Activated CD4-positive, alpha-beta memory T cell treated with anti-CD3 and anti-CD28 coated beads, Interleukin-2, amount 10 ng/mL, durations not matched to agents 7 days and 5 days (primary cell): ENCODE measurements around the gene WBP2. TPM values are rescaled to one million over a fixed set of nuclear protein-coding genes. Genes with fewer than 3 reads are reported as not detected.
"Not testable (repeated sequence)": the region's sequence is repeated elsewhere in the genome, so short reads cannot be mapped to it uniquely, and the experiment has no call there.

Source experiments
- CTCF ChIA-PET: fragments of 350-600 bp; sonication (Branson Sonifier 250); formaldehyde crosslinking; loops from one replicate; lab custom pipeline; 2021; ENCODE audit warnings: antibody characterized with exemption, inconsistent platforms; lab: Charles Lee
- POLR2A ChIA-PET: fragments of 350-600 bp; sonication (Branson Sonifier 250); formaldehyde crosslinking; loops from one replicate; lab custom pipeline; 2021; ENCODE audit warnings: antibody characterized with exemption; lab: Charles Lee
- DNase-seq: peaks from one replicate; pipeline ENCODE4 v3.0.0-alpha.2; 2020
- H3K27ac Mint-ChIP-seq: one replicate; pipeline ENCODE4 v1.8.0; 2021; ENCODE audit warnings: mild to moderate bottlenecking, mixed read lengths
- H3K27me3 Mint-ChIP-seq: one replicate; pipeline ENCODE4 v1.8.0; 2021; ENCODE audit warnings: mixed read lengths
- H3K36me3 Mint-ChIP-seq: one replicate; pipeline ENCODE4 v1.8.0; 2021; ENCODE audit warnings: low read depth, mixed read lengths
- H3K4me1 Mint-ChIP-seq: one replicate; pipeline ENCODE4 v1.8.0; 2021; ENCODE audit warnings: mixed read lengths
- H3K4me3 Mint-ChIP-seq: one replicate; pipeline ENCODE4 v1.8.0; 2021; ENCODE audit warnings: mild to moderate bottlenecking, mixed read lengths
- H3K9me3 Mint-ChIP-seq: one replicate; pipeline ENCODE4 v1.8.0; 2021; ENCODE audit warnings: mixed read lengths
- total RNA-seq, 2 experiments: library from RNA; stranded (reverse); gene quantifications; one replicate each; pipeline ENCODE4 v1.2.3, GENCODE V29; 2021

Gene WBP2
- total RNA-seq, 2 experiments from 2014 or later, result 107 to 114 TPM

DNA sequence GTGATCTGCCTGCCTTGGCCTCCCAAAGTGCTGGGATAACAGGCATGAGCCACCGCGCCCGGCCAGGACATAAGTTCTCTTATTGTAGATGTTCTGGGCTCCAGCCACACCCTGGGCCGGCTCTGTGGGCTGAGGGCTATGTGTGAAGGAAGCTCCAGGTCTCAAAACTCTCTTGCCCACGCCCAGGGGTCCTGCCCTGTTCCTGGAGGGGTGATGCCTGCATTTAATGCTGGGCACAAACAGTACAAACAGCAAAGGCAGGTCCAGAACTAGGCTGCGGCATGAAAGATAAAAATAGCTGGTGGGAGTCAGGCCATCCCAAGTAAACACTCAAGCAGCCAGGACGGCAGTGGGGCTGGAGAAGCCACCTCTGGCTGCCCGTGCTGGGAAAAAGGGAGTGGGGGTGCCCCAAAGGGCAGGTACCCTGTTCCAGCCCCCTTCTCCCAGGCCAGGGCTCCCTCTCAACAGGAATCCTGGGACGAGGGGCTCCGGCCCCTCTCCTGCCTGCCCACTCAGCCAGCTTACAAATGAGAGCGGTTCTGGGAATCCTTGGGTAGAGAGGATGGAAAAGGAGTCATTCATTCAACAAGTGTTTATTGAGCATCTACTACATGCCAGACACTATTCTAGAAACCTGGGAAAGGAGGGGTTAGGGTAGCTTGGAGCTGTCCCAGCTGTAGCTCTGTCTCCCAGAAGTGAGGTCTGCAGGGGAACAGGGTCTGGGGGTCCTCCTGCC is 18.6 kb upstream of the WBP2 start:
- ChIA-PET CTCF (interaction anchor here (0.6 to 7.5 kb wide), 6 partner anchors 9 to 32 kb away, joined by 3 to 91 read pairs (median 7); partner anchors contain the start of genes TRIM65 and WBP2), POLR2A (interaction anchor here (0.7 to 12.6 kb wide), 12 partner anchors 9 to 97 kb away, joined by 3 to 221 read pairs (median 6); partner anchors contain the start of genes MRPL38, TRIM65, UNC13D and UNK)
- H3K4me3 Mint-ChIP-seq, result no peak overlapping the region
- DNase-seq, result no peak
- H3K9me3 Mint-ChIP-seq, result no peaks in the 10 kb centered on the region
- H3K36me3 Mint-ChIP-seq, result peaks cover 25% of the 10 kb centered on the region
- peak overlapping the region; percentile 96 for H3K27ac Mint-ChIP-seq
- H3K4me1 Mint-ChIP-seq, result peaks cover 53% of the 10 kb centered on the region
- peaks cover 2% of the 10 kb centered on the region for H3K27me3 Mint-ChIP-seq

DNA sequence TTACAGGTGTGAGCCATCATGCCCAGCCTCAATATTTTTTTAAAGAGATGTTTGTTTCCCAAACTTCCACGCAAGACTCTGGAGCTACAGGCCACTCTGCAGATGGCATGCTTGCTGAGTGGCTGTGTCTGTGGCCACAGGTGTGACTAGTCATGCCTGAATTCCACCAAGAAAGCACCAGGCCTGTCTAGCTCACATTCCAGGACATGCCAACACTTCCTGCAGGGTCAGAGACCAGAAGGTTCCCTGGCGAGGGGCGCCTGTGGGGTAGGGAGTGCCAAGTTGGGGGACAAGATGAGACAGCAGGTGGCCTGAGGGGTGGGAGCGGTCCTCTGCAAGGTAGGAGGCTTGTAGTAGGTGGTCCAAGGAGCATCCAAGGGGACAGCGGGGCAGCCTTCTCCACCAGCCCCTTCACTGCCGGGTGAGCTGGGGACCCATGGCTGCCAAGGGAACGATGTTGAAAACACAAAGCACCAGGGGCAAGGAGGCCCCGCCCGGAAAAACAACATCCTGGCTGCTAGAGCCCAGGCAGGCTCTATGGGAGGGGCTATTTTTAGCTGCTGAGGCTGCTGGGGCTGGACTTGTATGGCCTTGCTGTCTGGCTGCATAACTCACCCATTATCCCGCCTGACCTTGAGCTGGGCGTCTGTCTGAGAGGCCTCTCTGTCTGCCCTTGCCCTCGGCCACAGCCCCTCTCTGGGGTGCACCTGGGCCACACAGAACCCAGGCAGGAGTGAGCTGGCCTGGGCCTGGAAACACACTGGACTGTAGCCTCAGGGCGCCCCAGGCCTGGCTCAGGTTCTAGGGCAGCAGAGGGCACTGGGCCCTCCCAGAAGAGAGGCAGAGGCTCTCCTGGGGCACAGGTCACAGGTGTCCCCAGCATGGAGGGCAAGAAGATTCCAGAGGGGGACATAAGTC is 17.6 kb upstream of the WBP2 start:
- ChIA-PET CTCF (interaction anchor here (0.5 to 7.5 kb wide), 12 partner anchors 10 to 119 kb away, joined by 3 to 91 read pairs (median 4); partner anchors contain the start of genes TRIM65 and WBP2), POLR2A (interaction anchor here (0.7 to 12.6 kb wide), 15 partner anchors 8 to 98 kb away, joined by 3 to 221 read pairs (median 5); partner anchors contain the start of genes MRPL38, TRIM65, UNC13D and UNK)
- Mint-ChIP-seq H3K9me3 (no peaks in the 10 kb centered on the region), H3K36me3 (peaks cover 24% of the 10 kb centered on the region), H3K4me3 (peak overlapping the region; percentile 24), H3K27me3 (no peaks in the 10 kb centered on the region), H3K4me1 (peaks cover 50% of the 10 kb centered on the region), H3K27ac (peak overlapping the region; percentile 96)
- DNase-seq, result peak; percentile 86

DNA sequence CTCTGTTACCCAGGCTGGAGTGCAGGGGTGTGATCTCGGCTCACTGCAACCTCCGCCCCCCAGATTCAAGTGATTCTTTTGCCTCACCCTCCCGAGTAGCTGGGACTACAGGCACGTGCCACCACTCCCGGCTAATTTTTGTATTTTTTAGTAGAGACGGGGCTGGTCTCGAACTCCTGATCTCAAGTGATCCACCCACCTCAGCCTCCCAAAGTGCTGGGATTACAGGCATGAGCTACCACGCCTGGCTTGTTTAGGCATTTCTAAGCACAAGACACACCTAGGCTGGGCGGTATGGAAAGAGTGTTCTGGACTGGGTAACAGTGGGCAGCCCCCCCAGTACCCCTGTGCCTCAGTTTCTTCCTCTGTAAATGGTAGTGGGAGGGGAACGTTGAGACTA is 15.1 kb upstream of the WBP2 start:
- H3K4me1 Mint-ChIP-seq, result peaks cover 33% of the 10 kb centered on the region
- not testable (repeated sequence) for H3K9me3 Mint-ChIP-seq, H3K4me3 Mint-ChIP-seq, H3K27ac Mint-ChIP-seq, H3K27me3 Mint-ChIP-seq, DNase-seq, H3K36me3 Mint-ChIP-seq
- ChIA-PET POLR2A (interaction anchor here (12.6 kb wide), 1 partner anchor 12 kb away, joined by 221 read pairs; the partner anchor contains the start of gene WBP2), CTCF (interaction anchor here (7.5 kb wide), 1 partner anchor 10 kb away, joined by 91 read pairs; no protein-coding TSS in a partner anchor)

DNA sequence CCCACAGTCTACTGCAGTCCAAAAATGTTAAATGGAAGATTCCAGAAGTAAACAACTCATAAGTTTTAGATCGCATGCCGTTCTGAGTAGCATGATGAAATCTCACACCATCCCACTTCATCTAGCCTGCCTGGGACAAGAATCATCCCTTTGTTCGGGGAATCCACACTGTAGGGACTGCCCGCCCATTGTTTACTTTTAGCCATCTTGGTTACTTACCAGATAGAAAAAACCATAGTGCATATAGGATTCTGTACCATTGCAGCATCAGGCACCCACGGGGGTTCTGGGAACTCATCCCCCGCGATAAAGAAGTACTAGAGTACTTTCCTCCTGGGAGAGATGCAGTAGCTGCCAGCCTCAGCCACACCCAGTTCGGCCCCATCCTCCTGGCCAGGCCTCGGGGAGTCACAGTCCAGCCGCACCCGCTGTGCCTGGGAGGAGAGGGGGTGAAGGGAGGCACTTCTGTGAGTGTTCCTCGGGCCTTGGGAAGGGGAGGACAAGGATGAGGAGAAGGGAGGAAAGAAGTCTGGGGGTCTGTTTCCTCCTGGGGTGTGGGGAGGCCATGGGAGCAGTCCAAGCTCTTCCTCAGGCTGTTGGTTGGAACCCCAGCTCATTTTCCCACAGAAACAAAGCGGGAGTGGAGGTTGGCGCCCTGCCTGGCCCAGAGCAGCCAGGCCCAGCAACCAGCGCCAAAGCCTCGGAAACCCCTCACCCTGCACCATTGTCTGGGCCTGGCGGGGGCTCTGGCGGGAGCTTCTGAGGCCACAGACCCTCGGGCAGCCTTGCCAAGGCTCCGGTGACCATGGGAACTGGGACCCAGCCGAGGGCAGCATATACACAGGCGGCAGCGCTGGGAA is 14.4 kb upstream of the WBP2 start:
- no peak overlapping the region for H3K27ac Mint-ChIP-seq

DNA sequence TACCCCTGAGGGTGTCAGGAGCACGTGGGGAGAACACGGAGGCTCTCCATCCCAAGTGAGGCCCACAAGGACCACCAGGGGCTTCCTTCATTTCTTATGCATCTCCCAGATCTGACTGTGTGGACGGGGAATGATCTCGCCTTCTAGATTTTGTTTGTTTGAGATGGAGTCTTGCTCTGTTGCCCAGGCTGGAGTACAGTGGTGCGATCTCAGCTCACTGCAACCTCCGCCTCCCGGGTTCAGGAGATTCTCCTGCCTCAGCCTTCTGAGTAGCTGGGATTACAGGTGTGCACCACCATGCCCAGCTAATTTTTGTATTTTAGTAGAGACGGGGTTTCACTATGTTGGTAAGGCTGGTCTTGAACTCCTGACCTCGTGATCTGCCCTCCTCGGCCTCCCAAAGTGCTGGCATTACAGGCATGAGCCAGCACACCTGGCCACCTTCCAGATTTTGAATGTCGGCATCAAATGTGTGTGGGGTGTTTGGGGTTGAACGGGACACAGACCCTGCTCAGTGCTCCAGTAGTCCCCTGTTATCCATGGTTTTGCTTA is 13.7 kb upstream of the WBP2 start:
- POLR2A ChIA-PET, result interaction anchor here (12.6 kb wide), 1 partner anchor 10 kb away, joined by 221 read pairs; the partner anchor contains the start of gene WBP2
- H3K4me3 Mint-ChIP-seq, H3K9me3 Mint-ChIP-seq, H3K36me3 Mint-ChIP-seq, CTCF ChIA-PET, H3K27ac Mint-ChIP-seq, H3K27me3 Mint-ChIP-seq, DNase-seq: not testable (repeated sequence)
- peaks cover 40% of the 10 kb centered on the region for H3K4me1 Mint-ChIP-seq

More for the DNA sequence above, 14.4 kb upstream of the WBP2 start:
- Mint-ChIP-seq H3K4me3 (no peak overlapping the region), H3K9me3 (no peaks in the 10 kb centered on the region), H3K36me3 (peaks cover 7% of the 10 kb centered on the region), H3K4me1 (peaks cover 35% of the 10 kb centered on the region), H3K27me3 (no peaks in the 10 kb centered on the region)
- ChIA-PET POLR2A (interaction anchor here (12.6 kb wide), 1 partner anchor 11 kb away, joined by 221 read pairs; the partner anchor contains the start of gene WBP2), CTCF (interaction anchor here (7.5 kb wide), 1 partner anchor 9 kb away, joined by 91 read pairs; no protein-coding TSS in a partner anchor)
- no peak for DNase-seq

DNA sequence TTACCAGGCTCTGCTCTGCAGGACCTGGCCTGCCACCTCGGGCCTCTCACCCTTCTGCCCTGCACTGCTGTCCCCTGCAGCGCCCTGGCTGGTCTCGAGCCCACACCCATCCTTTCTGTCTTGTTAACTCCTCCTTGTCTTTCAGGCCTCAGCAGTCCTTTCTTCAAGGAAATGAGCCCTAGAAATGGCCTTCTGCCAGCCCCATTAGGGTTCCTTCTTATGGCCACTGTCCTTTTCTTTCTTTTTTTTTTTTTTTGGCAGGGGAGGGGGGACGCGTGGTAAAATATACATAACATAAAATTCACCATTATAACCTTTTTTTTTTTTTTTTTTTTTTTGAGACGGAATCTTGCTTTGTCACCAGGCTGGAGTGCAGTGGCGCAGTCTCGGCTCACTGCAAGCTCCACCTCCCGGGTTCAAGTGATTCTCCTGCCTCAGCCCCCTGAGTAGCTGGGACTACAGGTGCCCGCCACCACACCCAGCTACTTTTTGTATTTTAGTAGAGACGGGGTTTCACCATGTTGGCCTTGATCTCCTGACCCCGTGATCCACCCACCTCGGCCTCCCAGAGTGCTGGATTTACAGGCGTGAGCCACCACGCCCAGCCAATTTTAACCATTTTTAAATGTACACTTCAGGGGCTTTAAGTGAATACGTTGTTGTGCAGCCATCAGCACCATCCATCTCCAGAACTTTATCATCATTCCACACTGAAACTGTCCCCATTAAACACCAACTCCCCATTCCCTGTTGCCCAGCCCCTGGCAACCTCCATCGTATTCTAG is 10.5 kb upstream of the WBP2 start:
- DNase-seq, H3K27me3 Mint-ChIP-seq, H3K36me3 Mint-ChIP-seq, H3K9me3 Mint-ChIP-seq, H3K4me3 Mint-ChIP-seq: not testable (repeated sequence)
- ChIA-PET POLR2A (interaction anchor here (0.9 to 2.2 kb wide), 10 partner anchors 7 to 86 kb away, joined by 3 to 28 read pairs (median 6); partner anchors contain the start of genes TRIM47, TRIM65 and WBP2), CTCF (interaction anchor here (0.7 to 2.0 kb wide), 7 partner anchors 10 to 118 kb away, joined by 3 to 11 read pairs (median 4); partner anchors contain the start of genes TRIM47 and WBP2)
- Mint-ChIP-seq H3K4me1 (peaks cover 28% of the 10 kb centered on the region), H3K27ac (peak overlapping the region; percentile 89)

DNA sequence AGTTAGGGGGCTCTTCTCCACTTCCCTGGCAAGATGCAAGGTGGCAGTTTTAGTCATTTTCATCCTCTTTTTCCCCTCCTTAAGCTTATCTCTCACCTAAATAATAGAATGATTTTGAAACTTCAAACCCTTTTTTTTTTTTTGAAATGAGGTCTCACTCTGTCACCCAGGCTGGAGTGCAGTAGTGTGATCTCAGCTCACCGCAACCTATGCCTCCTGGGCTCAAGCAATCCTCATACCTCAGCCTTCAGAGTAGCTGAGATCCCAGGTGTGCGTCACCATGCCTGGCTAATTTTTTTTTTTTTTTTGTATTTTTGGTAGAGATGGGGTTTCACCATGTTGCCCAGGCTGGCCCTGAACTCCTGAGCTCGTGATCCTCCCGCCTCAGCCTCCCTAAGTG is 9.8 kb upstream of the WBP2 start:
- not testable (repeated sequence) for H3K27me3 Mint-ChIP-seq, H3K9me3 Mint-ChIP-seq, H3K36me3 Mint-ChIP-seq
- Mint-ChIP-seq H3K4me3 (peak overlapping the region; percentile 43), H3K27ac (peak overlapping the region; percentile 89), H3K4me1 (peaks cover 28% of the 10 kb centered on the region)
- CTCF ChIA-PET, result interaction anchor here (0.7 to 2.0 kb wide), 10 partner anchors 10 to 117 kb away, joined by 3 to 11 read pairs (median 4); partner anchors contain the start of genes TRIM47 and WBP2
- POLR2A ChIA-PET, result interaction anchor here (0.9 to 2.2 kb wide), 11 partner anchors 8 to 380 kb away, joined by 3 to 28 read pairs (median 6); partner anchors contain the start of genes TRIM47, TRIM65 and WBP2
- DNase-seq, result peak; percentile 38

DNA sequence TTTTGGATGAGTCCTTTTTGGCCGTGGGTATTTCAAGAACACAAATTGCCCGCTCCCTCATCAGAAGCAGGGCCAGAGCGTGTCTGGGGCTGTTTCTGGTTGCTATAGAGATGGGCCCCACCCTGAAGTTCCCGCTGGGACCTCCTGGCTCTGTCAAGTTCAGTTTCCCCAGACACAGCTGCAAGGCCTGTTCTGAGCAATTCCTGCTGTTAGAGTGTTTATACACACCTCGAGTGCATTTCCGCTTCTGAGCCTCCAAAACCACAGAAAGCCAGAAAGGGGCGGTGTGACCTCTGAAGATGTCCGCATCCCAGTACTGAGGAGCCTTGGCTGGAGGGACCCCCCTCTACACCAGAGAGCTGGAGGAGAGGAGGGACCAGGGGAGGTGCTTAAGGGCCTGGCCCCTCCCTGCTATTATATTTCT is 9.3 kb upstream of the WBP2 start:
- POLR2A ChIA-PET, result interaction anchor here (0.9 to 2.2 kb wide), 11 partner anchors 8 to 381 kb away, joined by 3 to 28 read pairs (median 6); partner anchors contain the start of genes TRIM47, TRIM65 and WBP2
- CTCF ChIA-PET, result interaction anchor here (0.7 to 2.0 kb wide), 9 partner anchors 9 to 117 kb away, joined by 3 to 11 read pairs (median 4); partner anchors contain the start of genes TRIM47 and WBP2
- Mint-ChIP-seq H3K27me3 (no peaks in the 10 kb centered on the region), H3K9me3 (no peaks in the 10 kb centered on the region), H3K27ac (peak overlapping the region; percentile 89), H3K4me1 (peaks cover 29% of the 10 kb centered on the region), H3K4me3 (peak overlapping the region; percentile 43), H3K36me3 (no peaks in the 10 kb centered on the region)
- peak; percentile 76 for DNase-seq

DNA sequence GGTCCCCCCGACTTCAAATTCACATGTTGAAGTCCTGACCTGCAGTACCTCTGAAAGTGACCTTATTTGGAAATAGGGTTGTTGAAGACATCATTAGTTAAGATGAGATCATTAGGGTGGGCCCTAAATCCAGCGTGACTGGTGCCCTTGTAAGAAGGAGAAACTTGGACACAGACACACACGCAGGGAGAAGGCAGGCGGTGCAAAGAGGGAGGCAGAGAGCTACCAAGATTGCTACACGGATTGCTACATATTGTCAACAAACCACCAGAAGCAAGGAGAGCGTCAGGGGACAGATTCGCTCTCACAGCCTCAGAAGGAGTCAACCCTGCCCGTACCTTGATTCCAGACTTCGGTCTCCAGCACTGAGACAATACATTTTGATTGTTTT is 6.8 kb upstream of the WBP2 start:
- no peak overlapping the region for H3K27ac Mint-ChIP-seq
- ChIA-PET POLR2A (interaction anchor here (1.1 to 10.2 kb wide), 5 partner anchors 13 to 97 kb away, joined by 3 to 221 read pairs (median 5); partner anchors contain the start of genes GALK1 and TRIM47), CTCF (interaction anchor here (1.1 to 8.8 kb wide), 11 partner anchors 11 to 100 kb away, joined by 3 to 91 read pairs (median 5); partner anchors contain the start of genes TRIM47 and UNC13D)
- no peaks in the 10 kb centered on the region for H3K27me3 Mint-ChIP-seq
- no peaks in the 10 kb centered on the region for H3K36me3 Mint-ChIP-seq
- DNase-seq, result no peak
- peaks cover 47% of the 10 kb centered on the region for H3K4me1 Mint-ChIP-seq
- H3K4me3 Mint-ChIP-seq, result no peak overlapping the region
- H3K9me3 Mint-ChIP-seq, result no peaks in the 10 kb centered on the region

DNA sequence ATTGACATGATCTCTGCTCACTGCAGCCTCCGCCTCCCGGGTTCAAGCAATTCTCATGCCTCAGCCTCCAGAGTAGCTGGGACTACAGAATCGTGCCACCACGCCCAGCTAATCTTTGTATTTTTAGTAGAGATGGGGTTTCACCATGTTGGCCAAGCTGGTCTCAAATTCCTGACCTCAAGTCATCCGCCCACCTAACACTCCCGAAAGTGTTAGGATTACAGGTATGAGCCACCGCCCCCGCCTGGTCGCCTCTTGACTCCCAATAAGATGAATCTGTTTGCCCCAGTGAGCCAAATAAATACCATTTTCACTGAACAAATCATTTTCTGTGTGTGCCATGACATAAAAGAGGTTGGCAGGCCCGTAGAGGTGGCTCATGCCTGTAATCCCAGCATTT is 4.2 kb upstream of the WBP2 start:
- peak overlapping the region; percentile 84 for H3K27ac Mint-ChIP-seq
- ChIA-PET CTCF (interaction anchor here (1.1 to 8.8 kb wide), 4 partner anchors 14 to 45 kb away, joined by 3 to 91 read pairs (median 46); partner anchors contain the start of genes MRPL38 and UNC13D), POLR2A (interaction anchor here (0.8 to 10.2 kb wide), 6 partner anchors 16 to 454 kb away, joined by 3 to 221 read pairs (median 4); partner anchors contain the start of genes GRB2, TRIM47 and TRIM65)
- H3K27me3 Mint-ChIP-seq, H3K4me3 Mint-ChIP-seq, H3K9me3 Mint-ChIP-seq, DNase-seq, H3K36me3 Mint-ChIP-seq: not testable (repeated sequence)
- H3K4me1 Mint-ChIP-seq, result peaks cover 42% of the 10 kb centered on the region
